ENCODE measurements around the gene ZNF428.
"Not testable (repeated sequence)": the region's sequence is repeated elsewhere in the genome, so short reads cannot be mapped to it uniquely, and the experiment has no call there.

The ZNF428 gene

GRCh38 chr19:43591904-43592772 lies 27.3 kb downstream of the ZNF428 start:
- no peak for DNase-seq

DNA sequence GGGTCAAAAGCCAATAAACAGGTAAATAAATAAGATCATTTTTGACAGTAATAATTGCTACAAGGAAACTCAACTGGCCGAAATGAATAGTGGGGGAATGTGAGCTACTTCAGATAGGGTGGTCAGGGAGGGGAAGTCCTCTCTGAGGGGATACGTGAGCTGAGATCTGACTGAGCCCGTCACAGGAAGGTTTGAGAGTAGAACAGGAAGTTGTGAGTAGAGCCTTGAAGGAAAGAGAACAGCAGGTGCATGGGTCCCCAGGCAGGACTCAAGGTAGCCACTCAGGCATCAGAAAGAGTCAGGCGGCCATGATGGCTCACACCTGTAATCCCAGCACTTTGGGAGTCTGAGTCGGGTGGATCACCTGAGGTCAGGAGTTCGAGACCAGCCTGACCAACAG lies 29.8 kb downstream of the ZNF428 start:
- no peak for DNase-seq

DNA sequence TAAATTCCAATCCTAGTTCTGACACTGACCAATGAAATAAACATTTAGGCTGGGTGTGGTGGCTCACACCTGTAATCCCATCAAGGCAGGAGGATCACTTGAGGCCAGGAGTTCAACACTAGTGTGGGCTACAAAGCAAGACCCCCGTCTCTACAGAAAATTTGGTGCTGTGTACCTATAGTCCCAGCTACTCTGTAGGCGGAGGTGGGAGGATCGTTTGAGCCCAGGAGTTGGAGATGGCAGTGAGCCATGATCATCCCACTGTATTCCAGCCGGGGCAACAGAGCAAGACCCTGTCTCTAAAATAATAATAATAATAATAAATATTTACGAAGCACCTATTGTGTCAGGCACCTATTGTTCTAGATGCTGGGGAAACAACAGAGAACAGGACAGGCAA lies 30.2 kb downstream of the ZNF428 start:
- no peak for DNase-seq

DNA sequence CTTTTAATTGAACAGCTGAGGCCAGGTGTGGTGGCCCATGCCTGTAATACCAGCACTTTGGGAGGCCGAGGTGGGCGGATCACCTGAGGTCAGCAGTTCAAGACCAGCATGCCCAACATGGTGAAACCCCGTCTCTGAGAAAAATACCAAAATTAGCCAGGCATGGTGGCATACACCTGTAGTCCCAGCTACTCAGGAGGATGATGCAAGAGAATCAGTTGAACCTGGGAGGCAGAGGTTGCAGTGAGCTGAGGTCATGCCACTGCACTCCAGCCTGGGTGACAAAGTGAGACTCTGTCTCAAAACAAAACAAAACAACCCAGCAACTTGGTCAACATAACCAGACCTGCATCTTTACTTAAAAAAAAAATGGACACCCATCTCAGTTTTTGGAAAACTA lies 32.4 kb downstream of the ZNF428 start:
- not testable (repeated sequence) for DNase-seq

DNA sequence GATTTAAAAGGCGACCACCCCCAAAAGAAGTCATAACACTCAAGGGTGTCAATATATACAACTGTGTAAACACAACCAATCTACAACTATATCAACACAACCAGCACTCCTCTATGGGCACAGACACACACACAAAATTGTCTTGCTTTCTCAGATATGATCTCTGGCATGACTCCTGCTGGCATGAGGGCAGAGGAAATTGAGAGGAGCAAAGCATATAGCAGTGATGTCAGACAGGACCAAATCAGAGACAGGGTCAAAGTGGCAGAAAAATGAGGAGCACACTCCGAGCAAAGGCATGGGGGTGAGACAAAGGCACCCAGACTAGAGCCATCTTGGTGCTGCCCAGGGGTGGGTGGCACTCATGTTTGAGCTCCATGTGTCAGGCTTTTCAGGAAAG lies 33.1 kb downstream of the ZNF428 start:
- DNase-seq = peak; percentile 51

DNA sequence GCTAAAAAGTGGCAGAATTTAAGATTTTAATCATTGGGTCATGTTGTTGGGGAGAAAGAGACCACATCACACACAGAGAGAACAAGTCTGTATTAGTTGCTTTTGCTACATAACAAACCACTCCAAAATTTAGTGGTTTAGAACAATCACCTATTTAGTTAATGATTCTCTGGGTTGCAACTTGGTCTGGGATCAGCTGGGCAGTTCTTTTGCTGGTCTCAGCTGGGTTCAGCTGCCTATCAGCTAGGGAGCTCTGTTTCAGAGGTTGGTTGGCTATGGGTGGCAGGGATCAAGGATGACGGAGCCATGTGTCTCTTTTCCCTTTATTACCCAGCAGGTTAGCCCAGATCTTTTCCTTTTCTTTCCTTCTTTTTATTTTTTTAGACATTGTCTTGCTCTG lies 34.9 kb downstream of the ZNF428 start:
- no peak for DNase-seq

GRCh38 chr19:43582495-43582894 lies 36.9 kb downstream of the ZNF428 start:
- no peak for DNase-seq

DNA sequence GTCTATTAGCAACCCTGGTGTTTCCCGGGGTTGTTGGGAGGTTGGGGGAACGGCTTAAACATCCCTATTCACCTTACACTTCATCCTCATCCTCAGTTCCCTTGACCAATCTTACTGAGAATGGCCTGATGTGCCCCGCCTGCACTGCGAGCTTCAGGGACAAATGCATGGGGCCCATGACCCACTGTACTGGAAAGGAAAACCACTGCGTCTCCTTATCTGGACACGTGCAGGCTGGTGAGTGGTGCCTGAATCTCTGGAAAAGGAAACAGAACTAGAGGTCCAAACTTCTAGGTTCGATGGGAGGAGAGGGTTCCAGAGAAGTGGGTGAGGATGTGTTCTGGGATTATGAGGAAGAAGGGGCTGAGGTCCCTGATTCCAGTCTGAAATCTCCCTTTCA lies 38.0 kb downstream of the ZNF428 start:
- DNase-seq = peak; percentile 55

- no peak for DNase-seq
These were observed 40.6 kb downstream of the ZNF428 start for GRCh38 chr19:43578787-43579186.

- no peak for DNase-seq
These were observed 43.2 kb downstream of the ZNF428 start for GRCh38 chr19:43575955-43576878.

GRCh38 chr19:43575156-43575950 lies 44.1 kb downstream of the ZNF428 start, which contains the start of the genes PINLYP and XRCC1:
Gene PINLYP (plus strand): TSS chr19:43575801. CDS start chr19:43577192, 1,391 bp downstream.
Gene XRCC1 (minus strand): TSS chr19:43575527. CDS start chr19:43575458, 69 bp downstream.
- DNase-seq = peak; percentile 99

- no peak for DNase-seq
These were observed 44.8 kb downstream of the ZNF428 start for GRCh38 chr19:43574424-43575155.

GRCh38 chr19:43572171-43572588 lies 47.2 kb downstream of the ZNF428 start:
- DNase-seq = no peak

DNA sequence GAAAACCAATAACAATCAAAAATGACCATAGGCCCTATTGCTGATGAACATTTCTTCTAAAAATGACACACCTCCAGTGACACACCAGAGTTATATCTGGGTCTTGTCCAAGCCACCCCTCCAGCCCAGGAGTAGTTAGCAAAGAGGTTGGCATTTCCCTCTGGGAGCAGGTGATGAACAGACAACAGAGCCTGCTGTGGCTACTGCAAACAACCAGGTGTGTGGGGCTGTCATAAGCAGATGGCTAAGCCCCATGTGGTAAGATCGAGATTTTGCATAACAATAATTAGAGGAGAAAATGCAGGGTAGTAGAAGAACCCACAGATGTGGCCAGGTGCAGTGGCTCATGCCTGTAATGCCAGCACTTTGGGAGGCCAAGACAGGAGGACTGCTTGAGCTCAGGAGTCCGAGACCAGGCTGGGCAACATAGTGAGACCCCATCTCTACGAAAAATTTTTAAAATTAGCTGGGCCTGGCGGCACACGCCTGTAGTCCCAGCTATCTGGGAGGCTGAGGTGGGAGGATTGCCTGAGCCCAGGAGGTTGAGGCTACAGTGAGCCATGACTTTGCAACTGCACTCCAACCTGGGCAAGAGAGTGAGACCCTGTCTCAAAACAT lies 49.1 kb downstream of the ZNF428 start:
- DNase-seq = no peak

GRCh38 chr19:43569657-43570056 lies 49.8 kb downstream of the ZNF428 start:
- no peak for DNase-seq

DNA sequence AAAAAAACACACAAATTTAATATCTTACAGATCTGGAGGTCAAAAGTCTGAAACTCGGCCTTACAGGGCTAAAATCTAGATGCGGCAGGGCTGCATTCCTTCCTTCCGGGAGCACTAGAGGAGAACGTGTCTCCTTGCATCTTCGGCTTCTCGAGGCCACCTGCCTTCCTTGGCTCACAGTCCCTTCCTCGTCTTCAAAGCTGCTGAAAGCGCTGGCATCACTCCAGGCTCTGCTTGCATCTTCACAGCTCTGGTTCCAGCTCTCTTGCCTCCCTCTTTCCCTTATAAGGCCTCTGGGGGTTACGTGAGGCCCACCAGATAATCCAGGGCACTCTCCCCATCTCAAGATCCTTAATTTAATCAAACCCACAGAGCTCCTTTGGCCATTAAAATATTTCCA lies 54.6 kb downstream of the ZNF428 start:
- DNase-seq = no peak

DNA sequence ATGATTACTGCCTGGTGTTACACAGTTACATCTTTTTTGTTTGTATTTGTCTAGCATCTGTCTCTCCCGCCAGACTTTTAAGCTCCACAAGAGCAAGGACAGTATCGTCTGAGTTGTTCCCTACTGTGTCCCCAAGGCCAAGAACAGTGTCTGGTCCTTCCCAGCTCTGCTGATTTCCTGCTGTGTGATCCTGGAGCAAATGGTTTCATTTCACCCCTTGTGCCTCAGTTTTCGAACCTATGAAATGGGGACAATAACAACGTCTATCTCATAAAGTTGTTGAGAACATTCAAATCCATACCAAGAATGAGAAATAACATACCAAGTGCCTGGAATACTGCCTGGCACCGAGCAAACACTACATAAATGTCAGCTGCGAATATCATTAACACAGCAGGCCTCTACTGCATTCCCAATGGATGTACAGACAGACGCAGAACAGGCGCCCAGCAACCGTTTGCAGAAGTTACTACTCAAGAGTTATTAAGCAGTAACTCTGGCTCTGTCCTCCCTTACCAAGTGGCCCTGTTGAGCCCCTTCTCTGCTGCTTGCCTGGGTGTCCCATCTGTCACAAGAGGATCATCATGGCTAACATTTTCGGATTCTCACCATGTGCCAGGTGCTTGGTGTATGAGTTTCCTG lies 55.5 kb downstream of the ZNF428 start:
- DNase-seq = no peak

- peak; percentile 95 for DNase-seq
These were observed 56.7 kb downstream of the ZNF428 start for GRCh38 chr19:43562698-43563241.

DNA sequence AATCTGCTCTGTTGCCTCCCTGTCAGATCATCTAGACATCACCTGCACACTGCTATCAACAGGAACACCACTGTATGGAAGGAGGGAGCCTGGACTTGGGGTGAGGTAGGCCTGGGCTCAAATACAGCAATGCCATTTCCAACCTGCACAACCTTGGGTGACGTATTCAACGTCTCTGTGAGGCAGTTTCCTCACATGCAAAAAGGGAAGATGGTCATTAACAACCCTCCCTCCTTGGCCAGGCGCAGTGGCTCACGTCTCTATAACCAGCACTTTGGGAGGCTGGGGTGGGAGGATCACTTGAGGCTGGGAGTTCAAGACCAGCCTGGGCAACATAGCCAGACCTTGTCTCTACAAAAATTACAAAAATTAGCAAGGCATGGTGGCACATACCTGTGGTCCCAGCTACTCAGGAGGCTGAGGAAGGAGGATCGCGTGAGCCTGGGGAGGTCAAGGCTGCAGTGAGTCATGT lies 57.2 kb downstream of the ZNF428 start:
- peak; percentile 9 for DNase-seq
